Measurements from ENCODE around the gene NISCH.
A peak's percentile ranks its signal among the peaks of the same experiment; 100 is the strongest.

The NISCH gene

GRCh38 chr3:52494445-52494844, 39.0 kb downstream of the NISCH start:
- no peak overlapping the region for H2BK12ac ChIP-seq (ENCODE audit: low read length)
- no CpG with 5 or more reads among the region's 7 CpGs for WGBS (ENCODE audit: extremely low coverage, insufficient coverage, insufficient read length)
- no peak for DNase-seq
- no peak overlapping the region for H3K4me2 ChIP-seq (ENCODE audit: low read length)
- no peaks in the 10 kb centered on the region for H3K9me3 ChIP-seq (ENCODE audit: insufficient read depth, low read depth, low read length)
- no peak overlapping the region for H3K23ac ChIP-seq (ENCODE audit: low read length)
- no peak overlapping the region for H2BK5ac ChIP-seq (ENCODE audit: low read depth, low read length, poor library complexity)
- no peak overlapping the region for H3K18ac ChIP-seq (ENCODE audit: low read length)
- H3K79me1 ChIP-seq (ENCODE audit: low read length), result no peaks in the 10 kb centered on the region
- H2BK120ac ChIP-seq (ENCODE audit: insufficient read depth, low read length, poor library complexity), result no peak overlapping the region
- peaks cover 38 to 41% of the 10 kb centered on the region in 2 experiments for H3K36me3 ChIP-seq (ENCODE audit: control insufficient read depth in 1 of 2, insufficient read depth in 2 of 2, low read length in 2 of 2)
- no peak overlapping the region for H4K8ac ChIP-seq (ENCODE audit: low read depth, low read length)
- no peaks in the 10 kb centered on the region for H3K4me1 ChIP-seq (ENCODE audit: control insufficient read depth in 1 of 2, insufficient read depth in 2 of 2, low read length in 2 of 2)
- no peak overlapping the region for H2AFZ ChIP-seq (ENCODE audit: insufficient read depth, low read length, poor library complexity)
- no peak overlapping the region for H4K91ac ChIP-seq (ENCODE audit: low read depth, low read length)
- no peak overlapping the region for H3K14ac ChIP-seq (ENCODE audit: low read length)
- H4K12ac ChIP-seq (ENCODE audit: low read depth, low read length), result no peak overlapping the region
- no peak overlapping the region for H3K9ac ChIP-seq (ENCODE audit: low read length)
- no peak overlapping the region for H3K27ac ChIP-seq (ENCODE audit: low read depth, low read length)
- H2AK5ac ChIP-seq (ENCODE audit: low read length), result no peak overlapping the region
- H3K4ac ChIP-seq (ENCODE audit: low read depth, low read length), result no peak overlapping the region
- no peaks in the 10 kb centered on the region for H3K27me3 ChIP-seq (ENCODE audit: insufficient read depth, low read length)
- no peak overlapping the region for H3K4me3 ChIP-seq (ENCODE audit: low read depth, low read length)
- no peaks in the 10 kb centered on the region for H3K79me2 ChIP-seq (ENCODE audit: control insufficient read depth, insufficient read depth, low read length, poor library complexity)

GRCh38 chr3:52494886-52495495, 39.6 kb downstream of the NISCH start, which contains the start of gene STAB1:
Gene STAB1, plus strand, starts transcription at chr3:52495338. Its CDS starts 76 bp downstream, at chr3:52495414.
- no peak for DNase-seq
- no peak within 1 kb of the TSS for H3K18ac ChIP-seq (ENCODE audit: low read length)
- H3K36me3 ChIP-seq (ENCODE audit: control insufficient read depth in 1 of 2, insufficient read depth in 2 of 2, low read length in 2 of 2), result peaks cover 32 to 36% of the 10 kb centered on the region in 2 experiments
- H2AK5ac ChIP-seq (ENCODE audit: low read length), result no peak within 1 kb of the TSS
- no peak within 1 kb of the TSS for H4K8ac ChIP-seq (ENCODE audit: low read depth, low read length)
- no peaks in the 10 kb centered on the region for H3K9me3 ChIP-seq (ENCODE audit: insufficient read depth, low read depth, low read length)
- no peak within 1 kb of the TSS for H2BK5ac ChIP-seq (ENCODE audit: low read depth, low read length, poor library complexity)
- no peak within 1 kb of the TSS for H2BK120ac ChIP-seq (ENCODE audit: insufficient read depth, low read length, poor library complexity)
- H3K4me2 ChIP-seq (ENCODE audit: low read length), result no peak within 1 kb of the TSS
- H3K79me1 ChIP-seq (ENCODE audit: low read length), result no peaks in the 10 kb centered on the region
- H3K4me1 ChIP-seq (ENCODE audit: control insufficient read depth in 1 of 2, insufficient read depth in 2 of 2, low read length in 2 of 2), result no peaks in the 10 kb centered on the region
- H3K9ac ChIP-seq (ENCODE audit: low read length), result no peak within 1 kb of the TSS
- H2BK12ac ChIP-seq (ENCODE audit: low read length), result no peak within 1 kb of the TSS
- no peak within 1 kb of the TSS for H3K14ac ChIP-seq (ENCODE audit: low read length)
- H3K27me3 ChIP-seq (ENCODE audit: insufficient read depth, low read length), result no peaks in the 10 kb centered on the region
- no peak within 1 kb of the TSS for H3K4me3 ChIP-seq (ENCODE audit: low read depth, low read length)
- H3K27ac ChIP-seq (ENCODE audit: low read depth, low read length), result no peak within 1 kb of the TSS
- WGBS (ENCODE audit: extremely low coverage, insufficient coverage, insufficient read length), result no CpG with 5 or more reads among the region's 25 CpGs
- no peak within 1 kb of the TSS for H4K12ac ChIP-seq (ENCODE audit: low read depth, low read length)
- no peak within 1 kb of the TSS for H4K91ac ChIP-seq (ENCODE audit: low read depth, low read length)
- no peak within 1 kb of the TSS for H3K23ac ChIP-seq (ENCODE audit: low read length)
- no peak within 1 kb of the TSS for H3K4ac ChIP-seq (ENCODE audit: low read depth, low read length)
- H3K79me2 ChIP-seq (ENCODE audit: control insufficient read depth, insufficient read depth, low read length, poor library complexity), result no peaks in the 10 kb centered on the region
- no peak within 1 kb of the TSS for H2AFZ ChIP-seq (ENCODE audit: insufficient read depth, low read length, poor library complexity)

- no peak overlapping the region for H3K27ac ChIP-seq (ENCODE audit: low read depth, low read length)
- H3K18ac ChIP-seq (ENCODE audit: low read length), result no peak overlapping the region
- no peaks in the 10 kb centered on the region for H3K79me1 ChIP-seq (ENCODE audit: low read length)
- peaks cover 22 to 26% of the 10 kb centered on the region in 2 experiments for H3K36me3 ChIP-seq (ENCODE audit: control insufficient read depth in 1 of 2, insufficient read depth in 2 of 2, low read length in 2 of 2)
- H3K4me3 ChIP-seq (ENCODE audit: low read depth, low read length), result no peak overlapping the region
- no peak overlapping the region for H2BK5ac ChIP-seq (ENCODE audit: low read depth, low read length, poor library complexity)
- no peak overlapping the region for H3K4ac ChIP-seq (ENCODE audit: low read depth, low read length)
- H4K91ac ChIP-seq (ENCODE audit: low read depth, low read length), result no peak overlapping the region
- H4K12ac ChIP-seq (ENCODE audit: low read depth, low read length), result no peak overlapping the region
- H3K4me1 ChIP-seq (ENCODE audit: control insufficient read depth in 1 of 2, insufficient read depth in 2 of 2, low read length in 2 of 2), result no peaks in the 10 kb centered on the region
- no peak overlapping the region for H3K14ac ChIP-seq (ENCODE audit: low read length)
- no peaks in the 10 kb centered on the region for H3K79me2 ChIP-seq (ENCODE audit: control insufficient read depth, insufficient read depth, low read length, poor library complexity)
- H3K9me3 ChIP-seq (ENCODE audit: insufficient read depth, low read depth, low read length), result no peaks in the 10 kb centered on the region
- H2BK120ac ChIP-seq (ENCODE audit: insufficient read depth, low read length, poor library complexity), result no peak overlapping the region
- no peaks in the 10 kb centered on the region for H3K27me3 ChIP-seq (ENCODE audit: insufficient read depth, low read length)
- no peak overlapping the region for H3K23ac ChIP-seq (ENCODE audit: low read length)
- H2AFZ ChIP-seq (ENCODE audit: insufficient read depth, low read length, poor library complexity), result no peak overlapping the region
- H3K4me2 ChIP-seq (ENCODE audit: low read length), result no peak overlapping the region
- H2BK12ac ChIP-seq (ENCODE audit: low read length), result no peak overlapping the region
- DNase-seq, result peak; percentile 38 to 44
- no peak overlapping the region for H3K9ac ChIP-seq (ENCODE audit: low read length)
- WGBS (ENCODE audit: extremely low coverage, insufficient coverage, insufficient read length), result no CpG with 5 or more reads among the region's 16 CpGs
- no peak overlapping the region for H2AK5ac ChIP-seq (ENCODE audit: low read length)
- no peak overlapping the region for H4K8ac ChIP-seq (ENCODE audit: low read depth, low read length)
Measured at GRCh38 chr3:52495777-52496602, 40.6 kb downstream of the NISCH start.

GRCh38 chr3:52498137-52499054, 43.0 kb downstream of the NISCH start:
- no peaks in the 10 kb centered on the region for H3K9me3 ChIP-seq (ENCODE audit: insufficient read depth, low read depth, low read length)
- H3K27ac ChIP-seq (ENCODE audit: low read depth, low read length), result no peak overlapping the region
- H4K8ac ChIP-seq (ENCODE audit: low read depth, low read length), result no peak overlapping the region
- H3K14ac ChIP-seq (ENCODE audit: low read length), result no peak overlapping the region
- no peaks in the 10 kb centered on the region for H3K79me2 ChIP-seq (ENCODE audit: control insufficient read depth, insufficient read depth, low read length, poor library complexity)
- H2BK120ac ChIP-seq (ENCODE audit: insufficient read depth, low read length, poor library complexity), result no peak overlapping the region
- H3K79me1 ChIP-seq (ENCODE audit: low read length), result no peaks in the 10 kb centered on the region
- no peak overlapping the region for H2AFZ ChIP-seq (ENCODE audit: insufficient read depth, low read length, poor library complexity)
- H3K23ac ChIP-seq (ENCODE audit: low read length), result no peak overlapping the region
- no peak overlapping the region for H2BK5ac ChIP-seq (ENCODE audit: low read depth, low read length, poor library complexity)
- no peak overlapping the region for H3K4me2 ChIP-seq (ENCODE audit: low read length)
- peaks cover 0 to 2% of the 10 kb centered on the region in 2 experiments for H3K36me3 ChIP-seq (ENCODE audit: control insufficient read depth in 1 of 2, insufficient read depth in 2 of 2, low read length in 2 of 2)
- no peak overlapping the region for H3K4me3 ChIP-seq (ENCODE audit: low read depth, low read length)
- no peaks in the 10 kb centered on the region for H3K4me1 ChIP-seq (ENCODE audit: control insufficient read depth in 1 of 2, insufficient read depth in 2 of 2, low read length in 2 of 2)
- H3K27me3 ChIP-seq (ENCODE audit: insufficient read depth, low read length), result no peaks in the 10 kb centered on the region
- no CpG with 5 or more reads among the region's 24 CpGs for WGBS (ENCODE audit: extremely low coverage, insufficient coverage, insufficient read length)
- no peak overlapping the region for H3K18ac ChIP-seq (ENCODE audit: low read length)
- no peak overlapping the region for H2BK12ac ChIP-seq (ENCODE audit: low read length)
- H4K12ac ChIP-seq (ENCODE audit: low read depth, low read length), result no peak overlapping the region
- H2AK5ac ChIP-seq (ENCODE audit: low read length), result no peak overlapping the region
- DNase-seq, result peak in 1 of 2 donors; percentile 36
- no peak overlapping the region for H3K4ac ChIP-seq (ENCODE audit: low read depth, low read length)
- no peak overlapping the region for H4K91ac ChIP-seq (ENCODE audit: low read depth, low read length)
- no peak overlapping the region for H3K9ac ChIP-seq (ENCODE audit: low read length)
